HepG2 (cell line): Measurements from ENCODE around the gene MILR1. TPM values are rescaled to one million over a fixed set of nuclear protein-coding genes. Genes with fewer than 3 reads are reported as not detected.

Experiments
- ATAC-seq: fragments of 200-7000 bp; cut with Tn5 transposase; 3 replicates; pipeline ENCODE4 v1.9.1; 2020; ENCODE audit warnings: mild to moderate bottlenecking, moderate library complexity
- BruUV-seq: library from RNA; stranded (reverse); fragments of 400-500 nt; replicated peaks from 2 replicates; lab custom pipeline; 2021; lab: Mats Ljungman, UMichigan
- CTCF ChIA-PET: fragments of 300-600 bp; formaldehyde crosslinking; extraction: SDS; loops from one replicate; lab custom pipeline; 2021; ENCODE audit warnings: low total read pairs, inconsistent platforms, low intra/inter-chr PET ratio; lab: Yijun Ruan, JAX
- POLR2A ChIA-PET: fragments of 350-600 bp; sonication (Branson Sonifier 250); formaldehyde crosslinking; loops from one replicate; lab custom pipeline; 2020; ENCODE audit warnings: antibody characterized with exemption, inconsistent platforms; lab: Yijun Ruan, JAX
- DNase-seq: peaks from one replicate; pipeline ENCODE4 v3.0.0-alpha.2; 2015; ENCODE audit warnings: low spot score
- FAIRE-seq: peaks from 3 replicates; lab custom pipeline; 2011; peaks lifted over from hg19 to GRCh38; lab: Jason Lieb, UNC
- H2AFZ ChIP-seq: one replicate; pipeline ENCODE4 v1.6.1; 2011; ENCODE audit warnings: low read length, inconsistent platforms
- H3K27ac ChIP-seq: fragments of 300-600 bp; 3 replicates; pipeline ENCODE4 v1.8.0; 2011; ENCODE audit warnings: mixed run types, mild to moderate bottlenecking, mixed read lengths, low read length, inconsistent platforms; ENCODE audit not compliant: insufficient read depth; ENCODE audit errors: extremely low read length
- H3K27me3 ChIP-seq, 2 experiments: fragments of 200-600 bp in 1 of 2; 2 replicates in 1 of 2; 3 replicates in 1 of 2; pipeline versions ENCODE4 v1.6.0 to v1.8.0; 2011; ENCODE audit warnings: low read length in 2 of 2, mild to moderate bottlenecking in 2 of 2, moderate library complexity in 2 of 2, inconsistent platforms in 1 of 2; ENCODE audit not compliant: insufficient read depth in 2 of 2, control insufficient read depth in 1 of 2
- H3K36me3 ChIP-seq, 2 experiments: fragments of 200-600 bp in 1 of 2; replicated peaks in 1 of 2; 2 replicates in 1 of 2; 3 replicates in 1 of 2; pipeline versions ENCODE4 v1.5.1 to v1.8.0; 2011; ENCODE audit warnings: low read length in 2 of 2, inconsistent platforms in 1 of 2; ENCODE audit not compliant: insufficient read depth in 2 of 2, control insufficient read depth in 1 of 2
- H3K4me1 ChIP-seq: 2 replicates; pipeline ENCODE4 v1.5.1; 2012; ENCODE audit warnings: low read length, inconsistent platforms; ENCODE audit not compliant: insufficient read depth
- H3K4me2 ChIP-seq: 2 replicates; pipeline ENCODE4 v1.6.0; 2011; ENCODE audit warnings: low read depth, low read length, inconsistent platforms
- H3K4me3 ChIP-seq, 3 experiments: fragments of 200-600 bp in 1 of 3; sonication (generic), shearing (Covaris generic) in 1 of 3; replicated peaks in 1 of 3; 2 replicates each; pipeline ENCODE4 v1.5.1; 2011 to 2016; ENCODE audit warnings: low read length in 3 of 3, inconsistent platforms in 2 of 3, low read depth in 2 of 3, mild to moderate bottlenecking in 2 of 3, control low read depth in 1 of 3, mixed read lengths in 1 of 3; ENCODE audit not compliant: insufficient read depth in 1 of 3
- H3K79me2 ChIP-seq: one replicate; pipeline ENCODE4 v1.6.1; 2011; ENCODE audit warnings: low read length, inconsistent platforms; ENCODE audit not compliant: insufficient read depth
- H3K9ac ChIP-seq: 2 replicates; pipeline ENCODE4 v1.6.0; 2011; ENCODE audit warnings: mild to moderate bottlenecking, low read depth, low read length, inconsistent platforms; ENCODE audit not compliant: insufficient read depth
- H3K9me3 ChIP-seq: 2 replicates; pipeline ENCODE4 v1.5.1; 2012; ENCODE audit warnings: mild to moderate bottlenecking, low read length
- H4K20me1 ChIP-seq: 2 replicates; pipeline ENCODE4 v1.6.0; 2011; ENCODE audit warnings: inconsistent platforms, mild to moderate bottlenecking, low read length, moderate library complexity; ENCODE audit not compliant: insufficient read depth
- GABPB1 ChIP-seq: IDR thresholded peaks from 2 replicates; pipeline ENCODE4 v1.6.1; 2016; ENCODE audit warnings: mild to moderate bottlenecking, missing genetic modification reagents, moderate library complexity, missing compliant biosample characterization
- IRX3 ChIP-seq: sonication (generic); formaldehyde crosslinking; IDR thresholded peaks from 2 replicates; pipeline ENCODE4 v1.8.1; 2023; ENCODE audit warnings: mild to moderate bottlenecking, low read depth, missing genetic modification reagents, borderline replicate concordance
- ISX ChIP-seq: sonication (generic); formaldehyde crosslinking; conservative IDR thresholded peaks from 2 replicates; pipeline ENCODE4 v1.5.0; 2020; ENCODE audit warnings: missing genetic modification reagents
- KDM6A ChIP-seq: IDR thresholded peaks from 2 replicates; pipeline ENCODE4 v1.6.1; 2016; ENCODE audit warnings: low read depth
- MED1 ChIP-seq: sonication (generic); formaldehyde crosslinking; IDR thresholded peaks from 2 replicates; pipeline ENCODE4 v1.4.0; 2020; ENCODE audit warnings: missing genetic modification reagents
- MIXL1 ChIP-seq: IDR thresholded peaks from 2 replicates; pipeline ENCODE4 v1.6.1; 2016
- MYNN ChIP-seq: sonication (generic); formaldehyde crosslinking; IDR thresholded peaks from 2 replicates; pipeline ENCODE4 v1.4.0; 2020; ENCODE audit warnings: mild to moderate bottlenecking, low read depth, missing genetic modification reagents
- RARA ChIP-seq: IDR thresholded peaks from 2 replicates; pipeline ENCODE4 v1.6.1; 2016; ENCODE audit warnings: missing genetic modification reagents, missing compliant biosample characterization
- TEF ChIP-seq: sonication (generic); formaldehyde crosslinking; IDR thresholded peaks from 2 replicates; pipeline ENCODE4 v1.5.0; 2020; ENCODE audit warnings: missing genetic modification reagents
- ZKSCAN8 ChIP-seq: IDR thresholded peaks from 2 replicates; pipeline ENCODE4 v1.6.1; 2016; ENCODE audit warnings: borderline replicate concordance, missing genetic modification reagents, missing compliant biosample characterization
- ZNF33A ChIP-seq: sonication (generic); formaldehyde crosslinking; IDR thresholded peaks from 2 replicates; pipeline ENCODE4 v1.5.1; 2020; ENCODE audit warnings: missing genetic modification reagents, mild to moderate bottlenecking, moderate library complexity, borderline replicate concordance
- ZNF615 ChIP-seq: sonication (generic); formaldehyde crosslinking; IDR thresholded peaks from 2 replicates; pipeline ENCODE4 v1.5.0; 2020; ENCODE audit warnings: mild to moderate bottlenecking, missing genetic modification reagents, borderline replicate concordance
- ZNF891 ChIP-seq: sonication (generic); formaldehyde crosslinking; IDR thresholded peaks from 2 replicates; pipeline ENCODE4 v1.5.0; 2020; ENCODE audit warnings: mild to moderate bottlenecking, missing genetic modification reagents
- ZSCAN22 ChIP-seq: sonication (generic); formaldehyde crosslinking; IDR thresholded peaks from 2 replicates; pipeline ENCODE4 v1.4.0; 2020; ENCODE audit warnings: mild to moderate bottlenecking, missing genetic modification reagents
- WGBS: methylation state at CpG from one replicate; pipeline ENCODE4 v1.1.6; 2017; ENCODE audit warnings: low lambda C conversion rate; 5-methylcytosine and 5-hydroxymethylcytosine counted together
- in situ Hi-C: cut with HindIII; loops from 2 replicates; pipeline ENCODE4 v1.10.0; 2017; ENCODE audit warnings: low pct_unique_long_range_greater_than_20kb; ENCODE audit not compliant: extremely low pct_ligation_motif_present
- intact Hi-C: fragments of 100-400 bp; cut with micrococcal nuclease; formaldehyde crosslinking; loops from one replicate; pipeline ENCODE4 v1.10.0; 2022; ENCODE audit not compliant: unreplicated experiment
- polyA plus RNA-seq, 8 experiments: library from polyadenylated mRNA; depleted of rRNA in 3 of 8; stranded (reverse) in 7 of 8; unstranded in 1 of 8; fragments of >200 nt; fragmentation: Illumina TruSeq in 4 of 8; extraction: Trizol in 4 of 8; gene quantifications; 2 replicates each; pipeline versions ENCODE4 v1.2.1 to v1.2.3, GENCODE V29; 2011 to 2016; ENCODE audit warnings: low read depth in 4 of 8, missing spikeins in 1 of 8, mixed read lengths in 1 of 8; ENCODE audit not compliant: insufficient read depth in 1 of 8
- total RNA-seq, 5 experiments: library from RNA; depleted of rRNA; stranded (reverse); fragments of >200 nt; fragmentation: Illumina TruSeq; extraction: Trizol; gene quantifications; 2 replicates each; pipeline ENCODE4 v1.2.3, GENCODE V29; 2016; ENCODE audit warnings: low read depth in 1 of 5
- TF ChIP-seq, protein P1 (sequence below): sonication (generic); formaldehyde crosslinking; IDR thresholded peaks from 2 replicates; pipeline ENCODE4 v1.4.0; 2020; ENCODE audit warnings: missing genetic modification reagents
- TF ChIP-seq, protein P2 (sequence below): IDR thresholded peaks from 2 replicates; pipeline ENCODE4 v1.6.1; 2018; ENCODE audit warnings: missing genetic modification reagents, mild to moderate bottlenecking, missing compliant biosample characterization
- TF ChIP-seq, protein P3 (sequence below): fragments of 450-650 bp; IDR thresholded peaks from 2 replicates; pipeline ENCODE4 v1.6.1; 2017

Gene MILR1
- total and polyA plus RNA-seq, 2 of the 13 experiments (the other 11 are each of a cell fraction or from before 2014, with no cell fraction given), result 0.27 to 1.7 TPM

GRCh38 chr17:64508683-64509082 lies 59.8 kb downstream of the MILR1 start:
- no peak for ATAC-seq
- POLR2A ChIA-PET, result no interaction called here
- BruUV-seq, result no TSS peak
- H3K9me3 ChIP-seq, result no peaks in the 10 kb centered on the region
- in situ Hi-C loops, result loop anchor here (10.0 kb wide), 1 partner anchor 664 kb away; the partner anchor contains the start of gene SMARCD2
- H3K9ac ChIP-seq, result peak overlapping the region; percentile 100; the same call in 1 of the 2 replicates
- H3K4me3 ChIP-seq, result peak overlapping the region; percentile 94 to 100 (median 99); a peak in 5 of 6 replicates
- CTCF ChIA-PET, result no interaction called here
- peaks cover 24% of the 10 kb centered on the region for H3K4me1 ChIP-seq
- TF ChIP-seq MIXL1, result no peak
- no peak for TF ChIP-seq ZNF615
- no peak for TF ChIP-seq ISX (CRISPR knock-in tag)
- no peak for TF ChIP-seq ZSCAN22 (CRISPR knock-in tag)
- TF ChIP-seq, protein P1, sequence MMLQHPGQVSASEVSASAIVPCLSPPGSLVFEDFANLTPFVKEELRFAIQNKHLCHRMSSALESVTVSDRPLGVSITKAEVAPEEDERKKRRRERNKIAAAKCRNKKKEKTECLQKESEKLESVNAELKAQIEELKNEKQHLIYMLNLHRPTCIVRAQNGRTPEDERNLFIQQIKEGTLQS (CRISPR knock-in tag), result no peak
- TF ChIP-seq MED1, result no peak
- TF ChIP-seq, protein P2, sequence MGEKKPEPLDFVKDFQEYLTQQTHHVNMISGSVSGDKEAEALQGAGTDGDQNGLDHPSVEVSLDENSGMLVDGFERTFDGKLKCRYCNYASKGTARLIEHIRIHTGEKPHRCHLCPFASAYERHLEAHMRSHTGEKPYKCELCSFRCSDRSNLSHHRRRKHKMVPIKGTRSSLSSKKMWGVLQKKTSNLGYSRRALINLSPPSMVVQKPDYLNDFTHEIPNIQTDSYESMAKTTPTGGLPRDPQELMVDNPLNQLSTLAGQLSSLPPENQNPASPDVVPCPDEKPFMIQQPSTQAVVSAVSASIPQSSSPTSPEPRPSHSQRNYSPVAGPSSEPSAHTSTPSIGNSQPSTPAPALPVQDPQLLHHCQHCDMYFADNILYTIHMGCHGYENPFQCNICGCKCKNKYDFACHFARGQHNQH (CRISPR knock-in tag), result no peak
- TF ChIP-seq, protein P3, sequence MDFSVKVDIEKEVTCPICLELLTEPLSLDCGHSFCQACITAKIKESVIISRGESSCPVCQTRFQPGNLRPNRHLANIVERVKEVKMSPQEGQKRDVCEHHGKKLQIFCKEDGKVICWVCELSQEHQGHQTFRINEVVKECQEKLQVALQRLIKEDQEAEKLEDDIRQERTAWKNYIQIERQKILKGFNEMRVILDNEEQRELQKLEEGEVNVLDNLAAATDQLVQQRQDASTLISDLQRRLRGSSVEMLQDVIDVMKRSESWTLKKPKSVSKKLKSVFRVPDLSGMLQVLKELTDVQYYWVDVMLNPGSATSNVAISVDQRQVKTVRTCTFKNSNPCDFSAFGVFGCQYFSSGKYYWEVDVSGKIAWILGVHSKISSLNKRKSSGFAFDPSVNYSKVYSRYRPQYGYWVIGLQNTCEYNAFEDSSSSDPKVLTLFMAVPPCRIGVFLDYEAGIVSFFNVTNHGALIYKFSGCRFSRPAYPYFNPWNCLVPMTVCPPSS, result no peak
- TF ChIP-seq ZNF33A (CRISPR knock-in tag), result no peak
- no peak for TF ChIP-seq IRX3 (CRISPR knock-in tag)
- no peak for TF ChIP-seq ZNF891
- no peak for TF ChIP-seq ZKSCAN8 (CRISPR knock-in tag)
- no peak for TF ChIP-seq TEF (CRISPR knock-in tag)
- no peak for TF ChIP-seq MYNN (CRISPR knock-in tag)
- no peak for TF ChIP-seq GABPB1 (CRISPR knock-in tag)
- no peak for TF ChIP-seq RARA (CRISPR knock-in tag)
- TF ChIP-seq KDM6A (CRISPR knock-in tag), result no peak
- no peak overlapping the region for H3K27ac ChIP-seq
- DNase-seq, result no peak
- H3K36me3 ChIP-seq, result peaks cover 5 to 52% of the 10 kb centered on the region in 2 experiments
- no peak for FAIRE-seq
- WGBS, result 96% methylated on average over 2 of the region's 2 CpGs
- intact Hi-C loops, result loop anchor here (2.0 to 5.0 kb wide), 2 partner anchors 140 to 154 kb away; partner anchors contain the start of gene SMURF2
- H4K20me1 ChIP-seq, result peaks cover 35% of the 10 kb centered on the region
- peak overlapping the region; percentile 81 for H3K4me2 ChIP-seq
- peaks cover 0 to 3% of the 10 kb centered on the region in 2 experiments; a peak in 1 of 5 replicates for H3K27me3 ChIP-seq
- H2AFZ ChIP-seq, result no peak overlapping the region
- H3K79me2 ChIP-seq, result peaks cover 65% of the 10 kb centered on the region
